ENCODE data around the gene SPATA17.
A peak's percentile ranks its signal among the peaks of the same experiment; 100 is the strongest.
"Not testable (repeated sequence)": the region's sequence is repeated elsewhere in the genome, so short reads cannot be mapped to it uniquely, and the experiment has no call there.

The SPATA17 gene

GRCh38 chr1:217681806-217682205, 50.7 kb downstream of the SPATA17 start:
- DNase-seq = no peak

- DNase-seq = no peak
Measured at GRCh38 chr1:217687511-217687910, 56.4 kb downstream of the SPATA17 start.

GRCh38 chr1:217696140-217696539, 65.0 kb downstream of the SPATA17 start:
- not testable (repeated sequence) for DNase-seq

GRCh38 chr1:217703326-217703725, 72.2 kb downstream of the SPATA17 start:
- DNase-seq = no peak

- DNase-seq = no peak
Measured at GRCh38 chr1:217712925-217713597, 81.9 kb downstream of the SPATA17 start.

GRCh38 chr1:217715681-217716080, 84.5 kb downstream of the SPATA17 start:
- no peak for DNase-seq

GRCh38 chr1:217717959-217718358, 86.8 kb downstream of the SPATA17 start:
- DNase-seq = no peak

- peak in 1 of 2 experiments; percentile 3 for DNase-seq
Measured at GRCh38 chr1:217718873-217719272, 87.7 kb downstream of the SPATA17 start.

GRCh38 chr1:217721692-217722091, 90.5 kb downstream of the SPATA17 start:
- no peak for DNase-seq

- no peak for DNase-seq
Measured at GRCh38 chr1:217734973-217735372, 103.8 kb downstream of the SPATA17 start.

- peak; percentile 45 to 64 for DNase-seq
Measured at GRCh38 chr1:217747156-217747769, 116.1 kb downstream of the SPATA17 start.

- no peak for DNase-seq
Measured at GRCh38 chr1:217769768-217770167, 138.6 kb downstream of the SPATA17 start.

GRCh38 chr1:217770918-217771317, 139.8 kb downstream of the SPATA17 start:
- DNase-seq = no peak

GRCh38 chr1:217776693-217777092, 145.5 kb downstream of the SPATA17 start:
- no peak for DNase-seq

- no peak for DNase-seq
Measured at GRCh38 chr1:217781056-217781455, 149.9 kb downstream of the SPATA17 start.

GRCh38 chr1:217791091-217791490, 159.9 kb downstream of the SPATA17 start:
- DNase-seq = no peak

GRCh38 chr1:217805792-217806191, 174.6 kb downstream of the SPATA17 start:
- DNase-seq = no peak

- no peak for DNase-seq
Measured at GRCh38 chr1:217812175-217812574, 181.0 kb downstream of the SPATA17 start.

GRCh38 chr1:217813031-217813430, 181.9 kb downstream of the SPATA17 start:
- DNase-seq = no peak

GRCh38 chr1:217837691-217838090, 206.5 kb downstream of the SPATA17 start:
- no peak for DNase-seq

GRCh38 chr1:217839161-217839560, 208.0 kb downstream of the SPATA17 start:
- no peak for DNase-seq

- DNase-seq = no peak
Measured at GRCh38 chr1:217846733-217847132, 215.6 kb downstream of the SPATA17 start.

GRCh38 chr1:217847643-217848042, 216.5 kb downstream of the SPATA17 start:
- DNase-seq = no peak

GRCh38 chr1:217856342-217857034, 225.3 kb downstream of the SPATA17 start:
- no peak for DNase-seq

All from Kasumi-1 (cell line).